ENCODE results near the gene KRT10. TPM values are rescaled to one million over a fixed set of nuclear protein-coding genes. Genes with fewer than 3 reads are reported as not detected.

KRT10 gene
- total RNA-seq, 1 donor from 2014 or later = 38.6 TPM

GRCh38 chr17:40809721-40810421, 12.5 kb downstream of the KRT10 start:
- DNase-seq (ENCODE audit: low spot score) = no peak

- no peak for DNase-seq (ENCODE audit: low spot score)
Observed at GRCh38 chr17:40806131-40806530, 16.3 kb downstream of the KRT10 start.

GRCh38 chr17:40803617-40804082, 18.8 kb downstream of the KRT10 start:
- DNase-seq (ENCODE audit: low spot score) = no peak

GRCh38 chr17:40801157-40801556, 21.3 kb downstream of the KRT10 start:
- DNase-seq (ENCODE audit: low spot score) = no peak

GRCh38 chr17:40800381-40800780, 22.0 kb downstream of the KRT10 start:
- DNase-seq (ENCODE audit: low spot score) = no peak

- DNase-seq (ENCODE audit: low spot score) = no peak
Observed at GRCh38 chr17:40799859-40800258, 22.6 kb downstream of the KRT10 start, which contains the start of gene KRT28. KRT28 (minus strand) TSS chr17:40799959; CDS start chr17:40799893, 66 bp downstream.

GRCh38 chr17:40796846-40797245, 25.6 kb downstream of the KRT10 start:
- no peak for DNase-seq (ENCODE audit: low spot score)

GRCh38 chr17:40795019-40795667, 27.3 kb downstream of the KRT10 start:
- DNase-seq (ENCODE audit: low spot score) = no peak

- DNase-seq (ENCODE audit: low spot score) = no peak
Observed at GRCh38 chr17:40794466-40794865, 27.9 kb downstream of the KRT10 start.

GRCh38 chr17:40793832-40794231, 28.6 kb downstream of the KRT10 start:
- DNase-seq (ENCODE audit: low spot score) = no peak

- DNase-seq (ENCODE audit: low spot score) = no peak
Observed at GRCh38 chr17:40791787-40792436, 30.5 kb downstream of the KRT10 start.

GRCh38 chr17:40791111-40791510, 31.3 kb downstream of the KRT10 start:
- no peak for DNase-seq (ENCODE audit: low spot score)

GRCh38 chr17:40782450-40782849, 40.0 kb downstream of the KRT10 start, which contains the start of gene KRT27:
KRT27 (minus strand) TSS chr17:40782550; CDS start chr17:40782493, 57 bp downstream.
- DNase-seq (ENCODE audit: low spot score) = no peak

- DNase-seq (ENCODE audit: low spot score) = no peak
Observed at GRCh38 chr17:40779181-40779909, 43.1 kb downstream of the KRT10 start.

GRCh38 chr17:40778461-40778860, 44.0 kb downstream of the KRT10 start:
- DNase-seq (ENCODE audit: low spot score) = no peak

GRCh38 chr17:40777971-40778370, 44.4 kb downstream of the KRT10 start:
- no peak for DNase-seq (ENCODE audit: low spot score)

- DNase-seq (ENCODE audit: low spot score) = no peak
Observed at GRCh38 chr17:40777459-40777858, 45.0 kb downstream of the KRT10 start.

GRCh38 chr17:40775945-40776344, 46.5 kb downstream of the KRT10 start:
- DNase-seq (ENCODE audit: low spot score) = no peak

- no peak for DNase-seq (ENCODE audit: low spot score)
Observed at GRCh38 chr17:40772101-40772500, 50.3 kb downstream of the KRT10 start, which contains the start of gene KRT26. KRT26 (minus strand) TSS chr17:40772201; CDS start chr17:40772113, 88 bp downstream.
